Measurements from ENCODE around the gene PRPSAP1. TPM values are rescaled to one million over a fixed set of nuclear protein-coding genes. Genes with fewer than 3 reads are reported as not detected.

The PRPSAP1 gene
- total RNA-seq, 1 experiment from 2014 or later: 47.8 TPM

GRCh38 chr17:76383546-76384221 lies 30.0 kb upstream of the PRPSAP1 start:
- BruUV-seq (replicated peaks): no TSS peak
- no peaks in the 10 kb centered on the region for H3K9me2 ChIP-seq (replicated peaks; ENCODE audit: low read length)
- no peaks in the 10 kb centered on the region for H3F3A ChIP-seq (ENCODE audit: low read length, unreplicated experiment)
- H3K27me3 ChIP-seq (ENCODE audit: low read length): no peaks in the 10 kb centered on the region
- H3K79me2 ChIP-seq (ENCODE audit: low read length): peaks cover 11% of the 10 kb centered on the region
- H2AFZ ChIP-seq (ENCODE audit: low read length): peak overlapping the region; percentile 84
- H4K20me1 ChIP-seq (ENCODE audit: low read length): no peaks in the 10 kb centered on the region
- intact Hi-C loops (cut with micrococcal nuclease): no loop called here
- H3K4me1 ChIP-seq (ENCODE audit: insufficient read depth, low read length): peaks cover 21% of the 10 kb centered on the region
- TF ChIP-seq, protein P1, sequence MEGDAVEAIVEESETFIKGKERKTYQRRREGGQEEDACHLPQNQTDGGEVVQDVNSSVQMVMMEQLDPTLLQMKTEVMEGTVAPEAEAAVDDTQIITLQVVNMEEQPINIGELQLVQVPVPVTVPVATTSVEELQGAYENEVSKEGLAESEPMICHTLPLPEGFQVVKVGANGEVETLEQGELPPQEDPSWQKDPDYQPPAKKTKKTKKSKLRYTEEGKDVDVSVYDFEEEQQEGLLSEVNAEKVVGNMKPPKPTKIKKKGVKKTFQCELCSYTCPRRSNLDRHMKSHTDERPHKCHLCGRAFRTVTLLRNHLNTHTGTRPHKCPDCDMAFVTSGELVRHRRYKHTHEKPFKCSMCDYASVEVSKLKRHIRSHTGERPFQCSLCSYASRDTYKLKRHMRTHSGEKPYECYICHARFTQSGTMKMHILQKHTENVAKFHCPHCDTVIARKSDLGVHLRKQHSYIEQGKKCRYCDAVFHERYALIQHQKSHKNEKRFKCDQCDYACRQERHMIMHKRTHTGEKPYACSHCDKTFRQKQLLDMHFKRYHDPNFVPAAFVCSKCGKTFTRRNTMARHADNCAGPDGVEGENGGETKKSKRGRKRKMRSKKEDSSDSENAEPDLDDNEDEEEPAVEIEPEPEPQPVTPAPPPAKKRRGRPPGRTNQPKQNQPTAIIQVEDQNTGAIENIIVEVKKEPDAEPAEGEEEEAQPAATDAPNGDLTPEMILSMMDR (conservative IDR thresholded peaks at IDR 0.05; ENCODE audit: low read depth, low read length): peak; percentile 45; the same call in 1 of the 2 replicates
- TF ChIP-seq EZH2 (IDR thresholded peaks at IDR 0.05; ENCODE audit: low read length, unreplicated experiment): no peak
- ChIA-PET CTCF (interaction anchor here (0.8 to 1.7 kb wide), 4 partner anchors 13 to 114 kb away, joined by 3 to 10 read pairs (median 4); partner anchors contain the start of gene PRPSAP1), POLR2A (ENCODE audit: unreplicated experiment) (interaction anchor here (0.6 to 1.7 kb wide), 5 partner anchors 10 to 1511 kb away, joined by 3 to 8 read pairs (median 4); partner anchors contain the start of gene PRPSAP1)
- ATAC-seq (peak; percentile 16), DNase-seq (peak; percentile 37)
- H3K27ac ChIP-seq (ENCODE audit: low read length): peak overlapping the region; percentile 25
- peak overlapping the region; percentile 100 for H3K4me2 ChIP-seq (ENCODE audit: low read length)
- peak overlapping the region; percentile 84 for H3K9ac ChIP-seq (ENCODE audit: low read length)
- no peaks in the 10 kb centered on the region for H3K36me3 ChIP-seq (ENCODE audit: low read depth, low read length)
- no peaks in the 10 kb centered on the region for H3K9me3 ChIP-seq (ENCODE audit: low read length)
- peak overlapping the region; percentile 73 for H3K4me3 ChIP-seq (ENCODE audit: low read length)

DNA sequence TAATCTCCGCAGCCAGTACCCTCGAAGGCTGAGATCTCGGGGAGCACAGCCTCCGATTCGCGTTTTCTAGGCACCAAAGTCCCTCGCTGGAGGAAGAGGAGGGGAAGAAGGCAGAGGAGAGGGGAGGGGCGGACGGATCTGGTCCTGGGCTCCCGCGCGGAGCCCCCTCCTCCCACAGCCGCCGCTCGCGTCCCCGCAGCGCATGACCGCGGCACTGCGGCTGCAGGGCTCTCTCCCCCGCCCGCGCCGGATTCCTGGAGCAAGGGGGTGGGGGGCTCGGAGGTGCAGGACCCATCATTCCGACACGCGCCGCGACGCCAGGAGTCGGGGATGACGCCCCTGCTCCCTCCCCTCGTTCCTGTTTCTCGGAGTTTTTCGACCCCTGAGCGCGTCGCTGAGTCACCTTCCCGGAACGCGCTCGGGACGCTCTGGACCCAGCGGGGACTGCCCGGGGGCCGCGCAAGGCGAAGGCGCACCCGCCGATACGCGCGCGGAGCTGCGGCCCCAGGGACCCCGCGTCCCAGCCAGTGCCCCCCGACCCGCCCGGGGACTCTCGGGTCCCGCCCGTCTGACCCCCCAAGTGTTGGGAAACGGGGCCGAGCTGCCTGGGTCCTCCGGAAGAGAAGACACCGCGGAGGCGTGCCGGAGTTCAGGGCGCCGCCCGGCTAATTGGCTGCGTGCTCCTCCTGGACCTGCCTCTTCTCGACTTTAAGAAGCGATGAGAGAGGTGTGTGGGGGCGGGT lies 29.3 kb upstream of the PRPSAP1 start:
- Histone ChIP-seq H3K9me2 (replicated peaks; ENCODE audit: low read length) (no peaks in the 10 kb centered on the region), H3K4me3 (ENCODE audit: low read length) (peak overlapping the region; percentile 73), H3F3A (ENCODE audit: low read length, unreplicated experiment) (no peaks in the 10 kb centered on the region), H2AFZ (ENCODE audit: low read length) (peak overlapping the region; percentile 84), H3K9ac (ENCODE audit: low read length) (peak overlapping the region; percentile 84), H3K4me1 (ENCODE audit: insufficient read depth, low read length) (peaks cover 21% of the 10 kb centered on the region), H3K9me3 (ENCODE audit: low read length) (no peaks in the 10 kb centered on the region), H3K27ac (ENCODE audit: low read length) (no peak overlapping the region), H3K79me2 (ENCODE audit: low read length) (peaks cover 11% of the 10 kb centered on the region), H3K36me3 (ENCODE audit: low read depth, low read length) (no peaks in the 10 kb centered on the region), H3K27me3 (ENCODE audit: low read length) (no peaks in the 10 kb centered on the region), H3K4me2 (ENCODE audit: low read length) (peak overlapping the region; percentile 100), H4K20me1 (ENCODE audit: low read length) (no peaks in the 10 kb centered on the region)
- ChIA-PET CTCF (interaction anchor here (1.2 kb wide), 1 partner anchor 13 kb away, joined by 10 read pairs; no protein-coding TSS in a partner anchor), POLR2A (ENCODE audit: unreplicated experiment) (interaction anchor here (0.7 to 1.1 kb wide), 3 partner anchors 9 to 505 kb away, joined by 3 to 5 read pairs (median 3); partner anchors contain the start of gene PRPSAP1)
- DNase-seq (peak; percentile 66), ATAC-seq (peak; percentile 29)
- TF ChIP-seq EZH2 (IDR thresholded peaks at IDR 0.05; ENCODE audit: low read length, unreplicated experiment) (no peak), EZH2phosphoT487 (IDR thresholded peaks at IDR 0.05; ENCODE audit: borderline replicate concordance, low read length) (no peak)
- TF ChIP-seq, protein P1 (conservative IDR thresholded peaks at IDR 0.05; ENCODE audit: low read depth, low read length): no peak
- BruUV-seq (replicated peaks): no TSS peak
- intact Hi-C loops (cut with micrococcal nuclease): no loop called here

All from PC-3 (cell line).